Measurements from ENCODE around the gene TRPV3.

DNA sequence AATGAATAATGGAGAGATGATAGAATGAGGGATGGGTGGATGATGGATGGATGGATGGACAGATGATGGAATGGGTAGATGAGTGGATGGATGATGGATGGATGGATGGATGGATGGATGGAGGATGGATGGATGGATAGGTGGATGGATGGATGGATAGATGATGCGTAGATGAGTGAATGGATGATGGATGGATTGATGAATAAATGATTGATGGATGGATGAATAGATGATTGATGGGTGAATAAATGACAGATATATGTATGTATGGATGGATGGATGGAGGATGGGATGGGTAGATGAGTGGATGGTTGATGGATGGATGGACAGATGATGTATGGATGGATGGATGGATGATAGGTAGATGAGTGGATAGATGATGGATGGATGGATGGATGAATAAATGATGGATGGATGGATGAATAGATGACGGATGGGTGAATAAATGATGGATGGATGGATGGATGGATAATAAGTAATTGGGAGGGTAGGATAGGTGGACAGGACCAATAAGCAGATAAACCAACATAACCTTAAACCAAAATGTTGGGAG, 7.9 kb downstream of the TRPV3 start:
- no peak for TF ChIP-seq EZH2 (IDR thresholded peaks at IDR 0.05; ENCODE audit: low read length)
- TF ChIP-seq, protein P1, sequence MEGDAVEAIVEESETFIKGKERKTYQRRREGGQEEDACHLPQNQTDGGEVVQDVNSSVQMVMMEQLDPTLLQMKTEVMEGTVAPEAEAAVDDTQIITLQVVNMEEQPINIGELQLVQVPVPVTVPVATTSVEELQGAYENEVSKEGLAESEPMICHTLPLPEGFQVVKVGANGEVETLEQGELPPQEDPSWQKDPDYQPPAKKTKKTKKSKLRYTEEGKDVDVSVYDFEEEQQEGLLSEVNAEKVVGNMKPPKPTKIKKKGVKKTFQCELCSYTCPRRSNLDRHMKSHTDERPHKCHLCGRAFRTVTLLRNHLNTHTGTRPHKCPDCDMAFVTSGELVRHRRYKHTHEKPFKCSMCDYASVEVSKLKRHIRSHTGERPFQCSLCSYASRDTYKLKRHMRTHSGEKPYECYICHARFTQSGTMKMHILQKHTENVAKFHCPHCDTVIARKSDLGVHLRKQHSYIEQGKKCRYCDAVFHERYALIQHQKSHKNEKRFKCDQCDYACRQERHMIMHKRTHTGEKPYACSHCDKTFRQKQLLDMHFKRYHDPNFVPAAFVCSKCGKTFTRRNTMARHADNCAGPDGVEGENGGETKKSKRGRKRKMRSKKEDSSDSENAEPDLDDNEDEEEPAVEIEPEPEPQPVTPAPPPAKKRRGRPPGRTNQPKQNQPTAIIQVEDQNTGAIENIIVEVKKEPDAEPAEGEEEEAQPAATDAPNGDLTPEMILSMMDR (optimal IDR thresholded peaks at IDR 0.05 in 1 of 3, IDR thresholded peaks at IDR 0.05 in 1 of 3, conservative IDR thresholded peaks at IDR 0.05 in 1 of 3; ENCODE audit: extremely low read depth in 1 of 3, insufficient read depth in 2 of 3, low read length in 3 of 3) = no peak

Data from keratinocyte (primary cell).